Retinal pigment epithelial cell (primary cell): ENCODE results near the gene RNF111.

Experiments
- DNase-seq: peaks from one replicate; pipeline ENCODE4 v3.0.0-alpha.2; 2010; ENCODE audit warnings: low read depth
- H3K4me3 ChIP-seq: 2 replicates; pipeline ENCODE4 v1.5.1; 2011; ENCODE audit warnings: mild to moderate bottlenecking, low read length, control low read depth, moderate library complexity
- TF ChIP-seq, protein P1 (sequence below): conservative IDR thresholded peaks from 2 replicates; pipeline ENCODE4 v1.5.1; 2011; ENCODE audit warnings: low read depth, low read length, control low read depth, inconsistent platforms

RNF111 gene

DNA sequence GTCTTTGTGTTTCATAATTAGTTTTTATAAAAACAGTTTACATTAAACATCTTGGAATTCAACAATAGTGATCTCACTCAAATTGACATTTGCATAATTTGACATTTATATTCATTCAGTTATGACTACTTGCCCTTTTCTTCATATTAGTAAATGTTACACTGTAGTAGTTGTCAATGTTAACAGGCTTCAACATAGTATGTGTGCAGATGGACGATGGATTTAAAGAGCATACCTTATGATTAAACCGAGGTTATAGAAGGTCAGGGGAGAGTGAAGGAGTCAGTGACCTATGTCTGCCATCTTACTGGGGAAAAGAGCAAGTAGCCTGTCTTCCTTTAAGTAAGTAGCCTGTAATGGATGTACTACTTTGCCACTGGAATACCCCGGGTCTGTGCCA, 109.0 kb downstream of the RNF111 start:
- no peak for DNase-seq
- H3K4me3 ChIP-seq, result no peak overlapping the region
- TF ChIP-seq, protein P1, sequence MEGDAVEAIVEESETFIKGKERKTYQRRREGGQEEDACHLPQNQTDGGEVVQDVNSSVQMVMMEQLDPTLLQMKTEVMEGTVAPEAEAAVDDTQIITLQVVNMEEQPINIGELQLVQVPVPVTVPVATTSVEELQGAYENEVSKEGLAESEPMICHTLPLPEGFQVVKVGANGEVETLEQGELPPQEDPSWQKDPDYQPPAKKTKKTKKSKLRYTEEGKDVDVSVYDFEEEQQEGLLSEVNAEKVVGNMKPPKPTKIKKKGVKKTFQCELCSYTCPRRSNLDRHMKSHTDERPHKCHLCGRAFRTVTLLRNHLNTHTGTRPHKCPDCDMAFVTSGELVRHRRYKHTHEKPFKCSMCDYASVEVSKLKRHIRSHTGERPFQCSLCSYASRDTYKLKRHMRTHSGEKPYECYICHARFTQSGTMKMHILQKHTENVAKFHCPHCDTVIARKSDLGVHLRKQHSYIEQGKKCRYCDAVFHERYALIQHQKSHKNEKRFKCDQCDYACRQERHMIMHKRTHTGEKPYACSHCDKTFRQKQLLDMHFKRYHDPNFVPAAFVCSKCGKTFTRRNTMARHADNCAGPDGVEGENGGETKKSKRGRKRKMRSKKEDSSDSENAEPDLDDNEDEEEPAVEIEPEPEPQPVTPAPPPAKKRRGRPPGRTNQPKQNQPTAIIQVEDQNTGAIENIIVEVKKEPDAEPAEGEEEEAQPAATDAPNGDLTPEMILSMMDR, result no peak

DNA sequence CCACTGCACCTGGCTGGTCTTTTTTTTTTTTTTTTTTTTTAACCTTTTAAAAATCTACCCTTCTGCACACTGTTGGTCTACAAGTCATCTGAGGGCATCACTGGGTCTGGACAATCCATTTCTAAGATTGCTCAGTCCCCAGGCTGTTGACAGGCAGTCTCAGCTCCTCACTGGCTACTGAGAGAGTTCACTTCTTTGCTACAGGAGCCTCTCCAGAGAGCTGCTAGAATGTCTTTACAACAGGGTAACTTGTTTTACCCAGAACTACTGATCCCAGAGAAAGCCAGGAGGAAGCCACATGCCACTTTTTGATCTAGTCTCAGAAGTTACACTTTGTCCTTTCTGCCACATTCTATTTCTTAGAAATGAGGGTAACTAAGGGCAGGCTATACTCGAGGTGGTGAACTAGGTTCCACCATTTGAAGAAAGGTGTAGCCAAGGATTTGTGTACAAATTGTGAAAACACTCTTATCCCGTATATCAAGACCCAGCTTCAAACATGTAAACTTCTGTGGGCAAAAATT, 111.8 kb downstream of the RNF111 start:
- H3K4me3 ChIP-seq, result no peak overlapping the region
- TF ChIP-seq, protein P1, result no peak
- DNase-seq, result no peak

DNA sequence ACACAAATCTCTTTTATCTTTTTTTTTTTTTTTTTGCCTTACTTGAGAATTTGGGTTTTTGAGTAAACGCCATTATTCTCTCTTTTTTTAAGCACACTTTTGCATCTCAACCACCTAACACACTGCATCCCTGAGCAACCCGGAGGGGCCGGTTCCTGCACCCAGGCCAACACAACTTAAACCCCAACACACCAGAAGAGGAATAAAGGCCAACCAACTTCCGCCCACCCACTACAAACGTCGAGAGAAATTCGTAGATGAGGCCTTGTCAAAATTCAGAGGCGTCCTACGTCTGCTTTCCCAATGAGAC, 117.1 kb downstream of the RNF111 start:
- DNase-seq, result no peak
- H3K4me3 ChIP-seq, result peak overlapping the region; percentile 93
- TF ChIP-seq, protein P1, result no peak

DNA sequence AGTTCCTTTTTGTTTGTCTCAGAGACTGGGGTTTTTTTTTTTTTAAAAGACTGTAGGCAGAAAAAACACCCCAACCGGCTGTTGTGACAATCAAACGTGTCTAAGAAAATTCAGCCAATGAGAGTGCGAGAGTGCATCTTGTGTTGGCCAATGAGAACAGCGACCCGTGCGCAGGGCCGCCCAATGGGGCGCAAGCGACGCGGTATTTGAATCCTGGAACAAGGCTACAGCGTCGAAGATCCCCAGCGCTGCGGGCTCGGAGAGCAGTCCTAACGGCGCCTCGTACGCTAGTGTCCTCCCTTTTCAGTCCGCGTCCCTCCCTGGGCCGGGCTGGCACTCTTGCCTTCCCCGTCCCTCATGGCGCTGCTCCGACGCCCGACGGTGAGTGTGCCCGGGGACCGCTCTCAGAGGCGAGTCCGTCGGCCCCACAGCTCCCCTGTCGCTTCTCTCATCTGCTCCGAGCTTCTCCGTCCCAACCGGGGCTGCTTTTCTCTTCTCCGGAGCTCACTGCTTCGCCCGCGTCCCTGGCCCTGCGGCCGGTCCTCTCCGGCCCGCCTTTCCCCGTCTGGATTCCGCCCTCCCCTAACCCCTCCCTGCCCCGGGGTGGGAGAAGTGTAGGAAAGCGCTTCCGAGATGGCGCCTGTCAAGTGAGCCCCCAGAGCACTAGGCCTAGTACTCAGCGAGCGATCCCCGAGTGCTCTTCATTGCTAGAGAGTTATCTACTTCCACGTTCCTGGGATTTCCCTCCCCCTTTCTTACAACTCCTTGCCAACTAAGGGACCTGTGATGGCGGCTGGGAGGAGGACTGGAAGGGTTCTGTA, 117.7 kb downstream of the RNF111 start, which contains the start of gene CCNB2:
CCNB2 (plus strand) TSS at position 235 of the 821 bp plus-strand sequence; CDS start at position 358, 123 bp downstream.
- TF ChIP-seq, protein P1, result no peak
- H3K4me3 ChIP-seq, result peak within 1 kb of the TSS; percentile 93
- DNase-seq, result peak; percentile 83

DNA sequence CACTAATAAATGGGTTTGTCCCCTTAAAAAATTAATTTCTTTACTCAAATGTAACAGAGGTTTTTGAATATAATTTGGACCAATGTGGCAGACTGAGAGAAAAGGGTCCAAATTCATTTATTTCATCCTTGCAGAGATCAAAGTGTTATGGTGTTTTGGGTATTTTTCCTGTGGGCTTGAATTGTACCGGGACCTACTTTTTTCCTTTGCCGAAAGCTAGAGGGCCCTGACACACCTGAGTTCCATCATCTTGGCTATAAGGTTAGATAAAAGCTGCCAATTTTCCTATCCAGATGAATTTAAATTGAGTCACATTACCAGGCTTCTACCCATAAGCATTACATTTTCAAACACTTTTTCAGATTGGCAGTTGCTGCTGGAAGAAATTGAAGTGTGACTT, 118.4 kb downstream of the RNF111 start:
- DNase-seq, result no peak
- H3K4me3 ChIP-seq, result peak overlapping the region; percentile 93
- TF ChIP-seq, protein P1, result peak; percentile 20

DNA sequence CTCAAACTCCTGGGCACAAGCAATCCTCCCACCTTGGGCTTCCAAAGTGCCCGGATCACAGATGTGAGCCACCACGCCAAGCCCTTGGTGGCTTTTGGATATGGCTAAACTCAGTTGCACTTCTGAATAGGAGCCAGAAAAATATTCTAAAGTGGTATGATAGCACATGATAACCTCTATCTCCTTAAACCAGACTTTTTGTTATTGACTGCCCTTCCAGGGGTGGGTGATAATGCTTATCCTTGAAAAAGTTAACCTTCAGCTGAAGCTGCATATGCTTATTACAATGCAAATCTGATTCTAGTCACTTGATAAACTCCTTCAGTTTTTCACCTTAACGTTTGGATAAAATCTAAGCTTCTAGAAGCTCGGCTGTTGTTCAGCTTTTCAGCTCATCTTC, 123.8 kb downstream of the RNF111 start:
- no peak overlapping the region for H3K4me3 ChIP-seq
- TF ChIP-seq, protein P1, result no peak
- no peak for DNase-seq

DNA sequence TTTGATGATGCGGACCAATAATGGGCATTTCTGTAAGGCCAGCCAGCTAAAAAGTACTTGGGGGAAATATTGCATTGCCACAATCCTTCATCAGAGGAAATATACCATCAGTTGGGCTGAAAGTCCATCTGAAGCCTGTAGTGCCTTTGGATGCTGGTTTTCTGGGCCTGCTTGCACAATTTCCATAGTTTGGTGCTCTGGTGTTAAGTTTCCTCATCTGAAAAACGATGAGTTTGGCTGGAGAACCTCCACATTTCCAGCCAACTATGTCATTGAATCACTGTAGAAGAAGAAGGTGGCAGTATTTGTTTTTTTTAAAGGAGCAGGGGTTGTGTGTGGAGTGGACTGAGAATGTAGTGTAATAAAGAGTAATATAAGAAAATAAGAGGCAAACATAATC, 127.6 kb downstream of the RNF111 start:
- H3K4me3 ChIP-seq, result no peak overlapping the region
- TF ChIP-seq, protein P1, result no peak
- DNase-seq, result no peak
